H1 (cell line): ENCODE measurements around the gene CDHR2. TPM values are rescaled to one million over a fixed set of nuclear protein-coding genes. Genes with fewer than 3 reads are reported as not detected.

ENCODE experiments used
- CTCF ChIA-PET: fragments of 300-600 bp; sonication (Branson Sonifier 250); formaldehyde crosslinking; loops from one replicate; lab custom pipeline; 2021; ENCODE audit not compliant: partially characterized antibody; lab: Charles Lee
- POLR2A ChIA-PET: fragments of 300-600 bp; sonication (Branson Sonifier 250); formaldehyde crosslinking; loops from one replicate; lab custom pipeline; 2021; ENCODE audit warnings: inconsistent platforms; ENCODE audit not compliant: partially characterized antibody; lab: Charles Lee
- DNase-seq, 2 experiments: peaks; one replicate each; pipeline versions ENCODE4 v3.0.0 to v3.0.0-alpha.2; 2010 to 2022; ENCODE audit warnings: low spot score in 2 of 2, low read depth in 1 of 2, mixed read lengths in 1 of 2
- FAIRE-seq: peaks from 2 replicates; lab custom pipeline; 2011; peaks lifted over from hg19 to GRCh38; lab: Jason Lieb, UNC
- H2AFZ ChIP-seq: 2 replicates; pipeline ENCODE4 v1.8.1; 2012; ENCODE audit warnings: low read length, inconsistent platforms
- H2AK5ac ChIP-seq: 2 replicates; pipeline ENCODE4 v1.6.1; 2013; ENCODE audit warnings: low read depth, low read length
- H2BK120ac ChIP-seq: replicated peaks from 2 replicates; pipeline ENCODE3; 2013; ENCODE audit warnings: low read depth, low read length, inconsistent platforms
- H2BK12ac ChIP-seq: 2 replicates; pipeline ENCODE4 v1.6.1; 2013; ENCODE audit warnings: low read depth, low read length
- H2BK15ac ChIP-seq: 2 replicates; pipeline ENCODE4 v1.6.1; 2013; ENCODE audit warnings: low read length
- H2BK20ac ChIP-seq: 2 replicates; pipeline ENCODE4 v1.6.1; 2013; ENCODE audit warnings: low read length
- H2BK5ac ChIP-seq: 2 replicates; pipeline ENCODE4 v1.6.1; 2013; ENCODE audit warnings: low read depth, low read length
- H3K14ac ChIP-seq: 2 replicates; pipeline ENCODE4 v1.6.1; 2013; ENCODE audit warnings: inconsistent platforms; ENCODE audit not compliant: insufficient read length
- H3K18ac ChIP-seq: 2 replicates; pipeline ENCODE4 v1.6.1; 2013; ENCODE audit warnings: low read length; ENCODE audit errors: extremely low read depth
- H3K23ac ChIP-seq: 2 replicates; pipeline ENCODE4 v1.6.1; 2013; ENCODE audit warnings: inconsistent platforms; ENCODE audit not compliant: insufficient read length
- H3K23me2 ChIP-seq: 2 replicates; pipeline ENCODE4 v1.6.1; 2013; ENCODE audit warnings: low read depth, low read length
- H3K27ac ChIP-seq: 2 replicates; pipeline ENCODE4 v1.6.1; 2011; ENCODE audit warnings: low read depth, low read length, inconsistent platforms
- H3K27me3 ChIP-seq, 4 experiments: replicated peaks in 1 of 4; 1 replicate in 1 of 4; 2 replicates in 3 of 4; pipeline versions ENCODE4 v1.6.1 to v1.8.1; 2011 to 2013; ENCODE audit warnings: low read length in 3 of 4, mild to moderate bottlenecking in 3 of 4, inconsistent platforms in 2 of 4, mixed read lengths in 2 of 4, moderate library complexity in 1 of 4; ENCODE audit not compliant: control insufficient read depth in 3 of 4, insufficient read depth in 3 of 4; ENCODE audit errors: extremely low read depth in 1 of 4
- H3K36me3 ChIP-seq, 4 experiments: 2 replicates each; pipeline versions ENCODE4 v1.6.1 to v1.8.1; 2011 to 2013; ENCODE audit warnings: mild to moderate bottlenecking in 4 of 4, low read length in 3 of 4, moderate library complexity in 2 of 4, control low read depth in 1 of 4, inconsistent platforms in 1 of 4; ENCODE audit not compliant: insufficient read depth in 4 of 4, control insufficient read depth in 2 of 4
- H3K4ac ChIP-seq: replicated peaks from 2 replicates; pipeline ENCODE3; 2013; ENCODE audit warnings: low read length, low read depth, mixed read lengths, inconsistent platforms; ENCODE audit not compliant: insufficient read length
- H3K4me1 ChIP-seq, 4 experiments: replicated peaks in 1 of 4; 1 replicate in 1 of 4; 2 replicates in 3 of 4; pipeline versions ENCODE4 v1.6.1 to v1.8.1; 2011 to 2013; ENCODE audit warnings: low read length in 3 of 4, inconsistent platforms in 2 of 4, mixed read lengths in 1 of 4; ENCODE audit not compliant: insufficient read depth in 4 of 4, control insufficient read depth in 3 of 4
- H3K4me2 ChIP-seq, 2 experiments: 2 replicates each; pipeline versions ENCODE4 v1.6.1 to v1.8.1; 2011 to 2013; ENCODE audit warnings: low read depth in 2 of 2, low read length in 2 of 2, control low read depth in 1 of 2, inconsistent platforms in 1 of 2, mild to moderate bottlenecking in 1 of 2; ENCODE audit not compliant: insufficient read depth in 1 of 2
- H3K4me3 ChIP-seq, 4 experiments: fragments of 200-600, 300-600 bp in 1 of 4; sonication (generic), shearing (Covaris generic), sonication (Bioruptor Twin) in 1 of 4; 2 replicates each; pipeline versions ENCODE4 v1.5.1 to v1.8.1; 2011 to 2016; ENCODE audit warnings: low read length in 4 of 4, low read depth in 3 of 4, control low read depth in 2 of 4, inconsistent platforms in 2 of 4, mild to moderate bottlenecking in 2 of 4, mixed read lengths in 1 of 4, moderate library complexity in 1 of 4; ENCODE audit not compliant: insufficient read depth in 2 of 4; ENCODE audit errors: extremely low read depth in 1 of 4
- H3K56ac ChIP-seq: replicated peaks from 2 replicates; pipeline ENCODE3; 2013; ENCODE audit warnings: low read depth, mild to moderate bottlenecking, mixed read lengths, low read length, inconsistent platforms; ENCODE audit not compliant: insufficient read length
- H3K79me1 ChIP-seq: 2 replicates; pipeline ENCODE4 v1.6.1; 2013; ENCODE audit warnings: low read depth, low read length, control low read depth
- H3K79me2 ChIP-seq, 2 experiments: 2 replicates each; pipeline versions ENCODE4 v1.6.1 to v1.8.1; 2012 to 2013; ENCODE audit warnings: low read length in 2 of 2, mild to moderate bottlenecking in 2 of 2, inconsistent platforms in 1 of 2; ENCODE audit not compliant: insufficient read depth in 2 of 2, control insufficient read depth in 1 of 2
- H3K9ac ChIP-seq, 4 experiments: replicated peaks in 1 of 4; 1 replicate in 1 of 4; 2 replicates in 3 of 4; pipeline versions ENCODE4 v1.6.1 to v1.8.1; 2011 to 2013; ENCODE audit warnings: low read depth in 3 of 4, low read length in 3 of 4, control low read depth in 2 of 4, mild to moderate bottlenecking in 2 of 4, moderate library complexity in 2 of 4, inconsistent platforms in 1 of 4; ENCODE audit errors: extremely low read depth in 1 of 4
- H3K9me3 ChIP-seq, 2 experiments: 2 replicates each; pipeline versions ENCODE4 v1.6.1 to v1.8.1; 2012 to 2013; ENCODE audit warnings: mild to moderate bottlenecking in 2 of 2, moderate library complexity in 2 of 2, control low read depth in 1 of 2, inconsistent platforms in 1 of 2, low read depth in 1 of 2, low read length in 1 of 2, mixed read lengths in 1 of 2; ENCODE audit not compliant: insufficient read depth in 2 of 2
- H4K20me1 ChIP-seq, 2 experiments: replicated peaks in 1 of 2; 2 replicates each; pipeline versions ENCODE3 to v1.8.1; 2011 to 2013; ENCODE audit warnings: inconsistent platforms in 2 of 2, low read length in 2 of 2, mild to moderate bottlenecking in 1 of 2; ENCODE audit not compliant: insufficient read depth in 2 of 2, control insufficient read depth in 1 of 2
- H4K5ac ChIP-seq: 2 replicates; pipeline ENCODE4 v1.6.1; 2013; ENCODE audit warnings: low read length, low read depth, mixed read lengths, inconsistent platforms; ENCODE audit not compliant: insufficient read length
- H4K8ac ChIP-seq: 2 replicates; pipeline ENCODE4 v1.8.0; 2013; ENCODE audit warnings: mild to moderate bottlenecking, moderate library complexity, low read length, inconsistent platforms; ENCODE audit not compliant: insufficient read depth; ENCODE audit errors: extremely low read depth
- H4K91ac ChIP-seq: replicated peaks from 2 replicates; pipeline ENCODE3; 2013; ENCODE audit warnings: low read length, mixed read lengths, inconsistent platforms; ENCODE audit not compliant: insufficient read length
- PHF8 ChIP-seq: fragments of 200-600 bp; sonication (generic); conservative IDR thresholded peaks from 2 replicates; pipeline ENCODE4 v1.7.1; 2012; ENCODE audit warnings: low read depth, mild to moderate bottlenecking, inconsistent platforms, low read length, moderate library complexity
- RAD21 ChIP-seq, 2 experiments: IDR thresholded peaks in 1 of 2; conservative IDR thresholded peaks in 1 of 2; 2 replicates each; pipeline ENCODE4 v1.6.1; 2011; ENCODE audit warnings: low read depth in 2 of 2, low read length in 2 of 2, improper control_type of control experiment in 1 of 2, inconsistent platforms in 1 of 2, mild to moderate bottlenecking in 1 of 2, moderate library complexity in 1 of 2
- TAF7 ChIP-seq: optimal IDR thresholded peaks from 2 replicates; pipeline ENCODE3; 2011; ENCODE audit warnings: low read depth, mild to moderate bottlenecking, inconsistent platforms, low read length, moderate library complexity, borderline replicate concordance
- WGBS, 2 experiments: shearing (Covaris generic) in 1 of 2; methylation state at CpG; one replicate each; pipeline versions ENCODE4 v1.1.6 to v1.1.7; 2013 to 2015; ENCODE audit warnings: low lambda C conversion rate in 2 of 2, mixed read lengths in 2 of 2, inconsistent platforms in 1 of 2, low coverage in 1 of 2, missing lambda C conversion rate in 1 of 2; ENCODE audit not compliant: insufficient replicate concordance in 2 of 2, insufficient coverage in 1 of 2, insufficient read length in 1 of 2; ENCODE audit errors: extremely low coverage in 1 of 2, missing lambda C conversion rate in 1 of 2; 5-methylcytosine and 5-hydroxymethylcytosine counted together
- polyA plus RNA-seq, 7 experiments: library from polyadenylated mRNA; depleted of rRNA in 3 of 7; stranded (reverse) in 5 of 7; unstranded in 2 of 7; fragments of >200 nt in 5 of 7; fragments of 200-250 nt in 2 of 7; gene quantifications; 1 replicate in 5 of 7; 2 replicates in 1 of 7; 4 replicates in 1 of 7; pipeline versions ENCODE4 v1.2.1 to v1.2.3, GENCODE V29; 2011 to 2013; ENCODE audit warnings: missing spikeins in 2 of 7, mixed read lengths in 2 of 7
- total RNA-seq: library from RNA; stranded (reverse); fragmentation: NEBNext Ultra II Directional; extraction: Animal tissue kit (Norgen Biotek cat#: 25700); gene quantifications from 2 replicates; pipeline ENCODE4 v1.2.1, GENCODE V29; 2021
- TF ChIP-seq, protein P1 (sequence below), 3 experiments: IDR thresholded peaks; 1 replicate in 2 of 3; 2 replicates in 1 of 3; pipeline versions ENCODE4 v1.5.1 to v1.6.1; 2011; ENCODE audit warnings: low read length in 3 of 3, mild to moderate bottlenecking in 3 of 3, inconsistent platforms in 2 of 3, low read depth in 1 of 3, moderate library complexity in 1 of 3; ENCODE audit not compliant: insufficient read depth in 1 of 3; ENCODE audit errors: control extremely low read depth in 1 of 3

The CDHR2 gene
- total and polyA plus RNA-seq, 2 of the 8 experiments (the other 6 are each of a cell fraction or from before 2014, with no cell fraction given) = 0.02 to 0.43 TPM

DNA sequence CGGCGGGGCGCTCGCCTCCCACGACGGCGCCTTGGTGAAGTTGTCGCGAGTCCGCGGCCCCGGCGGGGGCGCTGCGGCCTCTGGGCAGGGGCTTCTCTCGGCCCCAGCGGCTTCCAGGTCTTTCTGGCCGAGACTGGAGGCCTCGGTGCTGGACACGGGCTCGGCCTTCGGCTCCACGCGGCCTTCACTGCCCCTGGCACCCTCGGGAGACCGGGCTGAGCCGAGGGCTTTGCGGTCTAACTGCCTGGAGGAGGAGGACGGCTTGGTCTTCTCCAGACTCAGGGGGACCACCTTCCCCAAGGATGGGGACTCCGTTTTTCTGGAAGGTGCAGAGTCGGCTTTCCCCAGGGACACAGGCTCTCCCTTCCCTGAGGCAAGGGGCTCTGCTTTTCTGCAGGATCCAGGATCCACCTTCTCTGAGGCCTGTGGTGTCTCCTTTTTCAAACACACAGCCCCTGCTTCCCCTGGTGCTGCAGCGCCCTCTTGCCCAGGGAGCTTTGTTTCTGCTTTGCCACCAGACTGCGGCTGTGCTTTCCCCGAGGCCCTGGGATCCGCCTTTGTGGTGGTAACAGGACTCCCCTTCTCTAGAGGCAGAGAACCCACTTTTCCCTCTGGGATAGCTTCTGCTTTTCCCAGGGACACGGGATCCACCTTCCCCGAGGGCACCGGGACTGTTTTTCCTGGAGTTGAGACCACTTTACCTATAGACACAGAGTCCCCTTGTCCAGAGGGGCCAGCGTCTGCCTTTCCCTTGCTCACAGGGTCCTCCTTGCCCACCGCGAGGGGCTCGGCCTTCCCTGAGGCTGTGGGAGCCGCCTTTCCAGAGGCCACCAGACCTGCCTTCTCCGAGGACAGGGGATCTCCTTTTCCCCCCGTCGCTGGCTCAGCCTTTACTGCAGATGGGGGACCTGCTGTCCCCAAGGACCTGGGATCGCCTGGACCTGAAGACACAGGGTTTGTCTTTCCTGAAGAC lies 48.6 kb downstream of the CDHR2 start:
- no peak overlapping the region for H3K9ac ChIP-seq
- no peak overlapping the region for H3K4ac ChIP-seq
- peaks cover 0 to 19% (median 7%) of the 10 kb centered on the region in 4 experiments; a peak in 3 of 7 replicates for H3K27me3 ChIP-seq
- no peak for FAIRE-seq
- CTCF ChIA-PET = interaction anchor here (0.6 to 5.6 kb wide), 14 partner anchors 9 to 726 kb away, joined by 3 to 37 read pairs (median 5); partner anchors contain the start of gene CPLX2
- H3K79me2 ChIP-seq = no peaks in the 10 kb centered on the region
- peaks cover 0 to 9% of the 10 kb centered on the region in 2 experiments for H4K20me1 ChIP-seq
- H3K27ac ChIP-seq = no peak overlapping the region
- H2BK5ac ChIP-seq = no peak overlapping the region
- TF ChIP-seq RAD21 (IDR thresholded peaks at IDR 0.05 in 1 of 2, conservative IDR thresholded peaks at IDR 0.05 in 1 of 2; ENCODE audit: low read depth in 2 of 2, low read length in 2 of 2) (peak; percentile 46 to 59), TAF7 (no peak), PHF8 (no peak)
- TF ChIP-seq, protein P1, sequence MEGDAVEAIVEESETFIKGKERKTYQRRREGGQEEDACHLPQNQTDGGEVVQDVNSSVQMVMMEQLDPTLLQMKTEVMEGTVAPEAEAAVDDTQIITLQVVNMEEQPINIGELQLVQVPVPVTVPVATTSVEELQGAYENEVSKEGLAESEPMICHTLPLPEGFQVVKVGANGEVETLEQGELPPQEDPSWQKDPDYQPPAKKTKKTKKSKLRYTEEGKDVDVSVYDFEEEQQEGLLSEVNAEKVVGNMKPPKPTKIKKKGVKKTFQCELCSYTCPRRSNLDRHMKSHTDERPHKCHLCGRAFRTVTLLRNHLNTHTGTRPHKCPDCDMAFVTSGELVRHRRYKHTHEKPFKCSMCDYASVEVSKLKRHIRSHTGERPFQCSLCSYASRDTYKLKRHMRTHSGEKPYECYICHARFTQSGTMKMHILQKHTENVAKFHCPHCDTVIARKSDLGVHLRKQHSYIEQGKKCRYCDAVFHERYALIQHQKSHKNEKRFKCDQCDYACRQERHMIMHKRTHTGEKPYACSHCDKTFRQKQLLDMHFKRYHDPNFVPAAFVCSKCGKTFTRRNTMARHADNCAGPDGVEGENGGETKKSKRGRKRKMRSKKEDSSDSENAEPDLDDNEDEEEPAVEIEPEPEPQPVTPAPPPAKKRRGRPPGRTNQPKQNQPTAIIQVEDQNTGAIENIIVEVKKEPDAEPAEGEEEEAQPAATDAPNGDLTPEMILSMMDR (IDR thresholded peaks at IDR 0.05; ENCODE audit: control extremely low read depth in 1 of 3, insufficient read depth in 1 of 3, low read depth in 1 of 3, low read length in 3 of 3) = peak in 2 of 3 experiments; percentile 40 to 48; a peak in 3 of 4 replicates
- TF ChIP-seq, all 59 proteins: peak for 2
- H4K5ac ChIP-seq = no peak overlapping the region
- H3K36me3 ChIP-seq = peaks cover 0 to 4% (median 0%) of the 10 kb centered on the region in 4 experiments; a peak in 2 of 8 replicates
- H3K4me2 ChIP-seq = peak overlapping the region; percentile 69 to 83
- H2BK20ac ChIP-seq = no peak overlapping the region
- H4K8ac ChIP-seq = peak overlapping the region; percentile 72
- WGBS, 2 experiments = 69% methylated on average over 46 of the region's 47 CpGs; no CpG with 5 or more reads in 1 of the 2 experiments
- POLR2A ChIA-PET = interaction anchor here (0.8 to 3.3 kb wide), 5 partner anchors 19 to 210 kb away, joined by 3 to 23 read pairs (median 5); partner anchors contain the start of genes EIF4E1B, NOP16, RNF44 and SNCB
- H4K91ac ChIP-seq = no peak overlapping the region
- no peak overlapping the region for H3K56ac ChIP-seq
- no peak for DNase-seq
- H2BK120ac ChIP-seq = no peak overlapping the region
- H3K18ac ChIP-seq = no peak overlapping the region
- 0 out of 2 replicates have a peak overlapping the region, but pooled peaks have one; percentile 14 for H2AFZ ChIP-seq
- peaks cover 2% of the 10 kb centered on the region; the same call in 1 of the 2 replicates for H3K23me2 ChIP-seq
- peak overlapping the region in 2 of 4 experiments; percentile 21 to 55; a peak in 3 of 8 replicates for H3K4me3 ChIP-seq
- no peaks in the 10 kb centered on the region for H3K79me1 ChIP-seq
- H3K9me3 ChIP-seq = peaks cover 0 to 5% of the 10 kb centered on the region in 2 experiments; a peak in 1 of 4 replicates
- no peak overlapping the region for H3K14ac ChIP-seq
- no peak overlapping the region for H3K23ac ChIP-seq
- H2BK15ac ChIP-seq = no peak overlapping the region
- no peak overlapping the region for H2AK5ac ChIP-seq
- 0 out of 7 replicates have a peak, but pooled peaks cover 0 to 2% (median 0%) of the 10 kb centered on the region in 4 experiments for H3K4me1 ChIP-seq
- no peak overlapping the region for H2BK12ac ChIP-seq
